Endometrial microvascular endothelial cells (primary cell): ENCODE data around the gene FADS1. TPM values are rescaled to one million over a fixed set of nuclear protein-coding genes. Genes with fewer than 3 reads are reported as not detected.

Experiments used
- in situ Hi-C: cut with HindIII; loops from 2 replicates; pipeline ENCODE4 v1.10.0; 2017; ENCODE audit warnings: low sequenced_read_pairs, low pct_unique_long_range_greater_than_20kb; ENCODE audit errors: inconsistent ontology term
- total RNA-seq: library from RNA; depleted of rRNA; stranded (reverse); fragments of >200 nt; gene quantifications from one replicate; pipeline ENCODE4 v1.2.3, GENCODE V29; 2015; ENCODE audit errors: inconsistent ontology term

Gene FADS1
- 40.0 TPM for total RNA-seq

- in situ Hi-C loops = loop anchor here (10.0 kb wide), 1 partner anchor 68 kb away; no protein-coding TSS in a partner anchor
Measured at GRCh38 chr11:61816736-61817455, at the start of gene FADS1. Gene FADS1 (minus strand): TSS chr11:61817003. CDS start chr11:61816929, 74 bp downstream.

GRCh38 chr11:61866231-61866957 lies 49.6 kb upstream of the FADS1 start:
- in situ Hi-C loops = no loop called here

- in situ Hi-C loops = no loop called here
Measured at GRCh38 chr11:61864814-61865775, 48.3 kb upstream of the FADS1 start.

GRCh38 chr11:61863548-61864081 lies 46.8 kb upstream of the FADS1 start:
- in situ Hi-C loops = no loop called here

- in situ Hi-C loops = no loop called here
Measured at GRCh38 chr11:61862714-61863547, 46.1 kb upstream of the FADS1 start.

- in situ Hi-C loops = no loop called here
Measured at GRCh38 chr11:61861634-61862033, 44.8 kb upstream of the FADS1 start.

- in situ Hi-C loops = no loop called here
Measured at GRCh38 chr11:61860054-61860903, 43.5 kb upstream of the FADS1 start.

- in situ Hi-C loops = no loop called here
Measured at GRCh38 chr11:61855939-61856680, 39.3 kb upstream of the FADS1 start.

- in situ Hi-C loops = no loop called here
Measured at GRCh38 chr11:61854966-61855714, 38.3 kb upstream of the FADS1 start.

GRCh38 chr11:61854206-61854895 lies 37.5 kb upstream of the FADS1 start:
- in situ Hi-C loops = no loop called here

- in situ Hi-C loops = no loop called here
Measured at GRCh38 chr11:61853698-61854169, 36.9 kb upstream of the FADS1 start.

GRCh38 chr11:61851900-61852295 lies 35.1 kb upstream of the FADS1 start:
- in situ Hi-C loops = no loop called here

- in situ Hi-C loops = no loop called here
Measured at GRCh38 chr11:61851113-61851899, 34.5 kb upstream of the FADS1 start.

GRCh38 chr11:61850687-61851086 lies 33.9 kb upstream of the FADS1 start:
- in situ Hi-C loops = no loop called here

- in situ Hi-C loops = no loop called here
Measured at GRCh38 chr11:61848631-61849030, 31.8 kb upstream of the FADS1 start.
